ELF-1 (cell line): Measurements from ENCODE around the gene GALE.

Experiments
- DNase-seq: peaks from one replicate; pipeline ENCODE4 v3.0.0-alpha.2; 2016; ENCODE audit warnings: low read depth, low spot score

The GALE gene

GRCh38 chr1:23752909-23753308 is 47.6 kb downstream of the GALE start:
- DNase-seq = no peak

GRCh38 chr1:23751815-23752200 is 48.7 kb downstream of the GALE start:
- DNase-seq = no peak

GRCh38 chr1:23751050-23751814 is 49.3 kb downstream of the GALE start:
- peak; percentile 71 for DNase-seq

GRCh38 chr1:23748016-23748415 is 52.5 kb downstream of the GALE start:
- DNase-seq = no peak
